H9 (cell line): ENCODE data around the gene CDH18. TPM values are rescaled to one million over a fixed set of nuclear protein-coding genes. Genes with fewer than 3 reads are reported as not detected.

Experiments
- DNase-seq: peaks from one replicate; pipeline ENCODE4 v3.0.0-alpha.2; 2017
- H2AFZ ChIP-seq: one replicate; pipeline ENCODE4 v1.6.1; 2013; ENCODE audit warnings: mild to moderate bottlenecking, low read length, control low read depth, moderate library complexity
- H2AK5ac ChIP-seq: 2 replicates; pipeline ENCODE4 v1.6.1; 2013; ENCODE audit warnings: low read length, control low read depth, mixed read lengths; ENCODE audit not compliant: insufficient read length
- H2BK120ac ChIP-seq: one replicate; pipeline ENCODE4 v1.6.1; 2013; ENCODE audit warnings: low read depth, mild to moderate bottlenecking, low read length, control low read depth, inconsistent platforms; ENCODE audit not compliant: poor library complexity, severe bottlenecking
- H2BK12ac ChIP-seq: 2 replicates; pipeline ENCODE4 v1.6.1; 2013; ENCODE audit warnings: low read length, control low read depth, mixed read lengths, low read depth; ENCODE audit not compliant: insufficient read length
- H2BK15ac ChIP-seq: 2 replicates; pipeline ENCODE4 v1.6.1; 2013; ENCODE audit warnings: low read depth, low read length, control low read depth
- H2BK20ac ChIP-seq: one replicate; pipeline ENCODE4 v1.6.1; 2013; ENCODE audit warnings: low read depth, mild to moderate bottlenecking, low read length, control low read depth, inconsistent platforms; ENCODE audit not compliant: poor library complexity, severe bottlenecking
- H2BK5ac ChIP-seq: 2 replicates; pipeline ENCODE4 v1.6.1; 2013; ENCODE audit warnings: low read length, control low read depth, mixed read lengths; ENCODE audit not compliant: insufficient read length
- H3K14ac ChIP-seq: 2 replicates; pipeline ENCODE4 v1.6.1; 2013; ENCODE audit warnings: low read length, control low read depth; ENCODE audit not compliant: insufficient read depth
- H3K18ac ChIP-seq: 2 replicates; pipeline ENCODE4 v1.6.1; 2013; ENCODE audit warnings: low read depth, mild to moderate bottlenecking, mixed read lengths, low read length, control low read depth; ENCODE audit not compliant: insufficient read length
- H3K23ac ChIP-seq: 2 replicates; pipeline ENCODE4 v1.6.1; 2013; ENCODE audit warnings: low read length, control low read depth, mixed read lengths, low read depth; ENCODE audit not compliant: insufficient read length
- H3K23me2 ChIP-seq: 2 replicates; pipeline ENCODE4 v1.6.1; 2013; ENCODE audit warnings: low read depth, mild to moderate bottlenecking, mixed read lengths, low read length, control low read depth; ENCODE audit not compliant: insufficient read length, poor library complexity, severe bottlenecking
- H3K27ac ChIP-seq: 2 replicates; pipeline ENCODE4 v1.5.1; 2013; ENCODE audit warnings: low read length, control low read depth, mixed read lengths, low read depth; ENCODE audit not compliant: insufficient read length
- H3K27me3 ChIP-seq: 2 replicates; pipeline ENCODE4 v1.6.1; 2013; ENCODE audit warnings: low read length, control low read depth, inconsistent platforms; ENCODE audit not compliant: insufficient read depth
- H3K4ac ChIP-seq: 2 replicates; pipeline ENCODE4 v1.6.1; 2013; ENCODE audit warnings: low read depth, mild to moderate bottlenecking, control low read depth, inconsistent platforms, low read length, moderate library complexity
- H3K4me1 ChIP-seq: 2 replicates; pipeline ENCODE4 v1.6.1; 2013; ENCODE audit warnings: low read length, control low read depth, inconsistent platforms; ENCODE audit not compliant: insufficient read depth
- H3K4me2 ChIP-seq: 2 replicates; pipeline ENCODE4 v1.6.1; 2013; ENCODE audit warnings: low read length, control low read depth, mixed read lengths; ENCODE audit not compliant: insufficient read length, insufficient read depth
- H3K56ac ChIP-seq: 2 replicates; pipeline ENCODE4 v1.6.1; 2013; ENCODE audit warnings: low read depth, mild to moderate bottlenecking, mixed read lengths, low read length, control low read depth; ENCODE audit not compliant: insufficient read length
- H3K79me1 ChIP-seq: 2 replicates; pipeline ENCODE4 v1.6.1; 2013; ENCODE audit warnings: low read depth, mild to moderate bottlenecking, moderate library complexity, low read length, control low read depth, inconsistent platforms; ENCODE audit not compliant: insufficient read depth, poor library complexity, severe bottlenecking
- H3K79me2 ChIP-seq: 2 replicates; pipeline ENCODE4 v1.6.1; 2013; ENCODE audit warnings: low read length, control low read depth, inconsistent platforms; ENCODE audit not compliant: insufficient read depth
- H3K9ac ChIP-seq: 2 replicates; pipeline ENCODE4 v1.6.1; 2013; ENCODE audit warnings: low read length, control low read depth, mixed read lengths; ENCODE audit not compliant: insufficient read length; ENCODE audit errors: extremely low read depth
- H3K9me3 ChIP-seq: one replicate; pipeline ENCODE4 v1.6.1; 2013; ENCODE audit warnings: low read depth, low read length, inconsistent platforms; ENCODE audit not compliant: control insufficient read depth
- H3T11ph ChIP-seq: one replicate; pipeline ENCODE4 v1.6.1; 2013; ENCODE audit warnings: mild to moderate bottlenecking, low read length, control low read depth, inconsistent platforms
- H4K20me1 ChIP-seq: one replicate; pipeline ENCODE4 v1.6.1; 2013; ENCODE audit not compliant: control insufficient read depth, insufficient read length, insufficient read depth
- H4K5ac ChIP-seq: 2 replicates; pipeline ENCODE4 v1.6.1; 2013; ENCODE audit warnings: low read depth, mild to moderate bottlenecking, mixed read lengths, low read length, control low read depth; ENCODE audit not compliant: insufficient read length
- H4K8ac ChIP-seq: replicated peaks from 2 replicates; pipeline ENCODE4 v1.6.1; 2013; ENCODE audit warnings: low read length, control low read depth, mixed read lengths, low read depth; ENCODE audit not compliant: insufficient read length
- H4K91ac ChIP-seq: 2 replicates; pipeline ENCODE4 v1.6.1; 2013; ENCODE audit warnings: low read depth, mild to moderate bottlenecking, moderate library complexity, mixed read lengths, low read length, control low read depth; ENCODE audit not compliant: insufficient read length
- H3K27ac Mint-ChIP-seq, 3 experiments: 2 replicates in 2 of 3; 3 replicates in 1 of 3; pipeline ENCODE4 v1.8.0; 2020 to 2021; ENCODE audit warnings: mixed read lengths in 3 of 3, mild to moderate bottlenecking in 1 of 3, moderate library complexity in 1 of 3
- H3K27me3 Mint-ChIP-seq: 2 replicates; pipeline ENCODE4 v1.8.0; 2021; ENCODE audit warnings: low read depth, mild to moderate bottlenecking, moderate library complexity, mixed read lengths
- H3K36me3 Mint-ChIP-seq, 3 experiments: 2 replicates in 2 of 3; 3 replicates in 1 of 3; pipeline ENCODE4 v1.8.0; 2020 to 2021; ENCODE audit warnings: low read depth in 3 of 3, mixed read lengths in 3 of 3; ENCODE audit not compliant: insufficient read depth in 1 of 3
- H3K4me1 Mint-ChIP-seq, 2 experiments: 2 replicates each; pipeline ENCODE4 v1.8.0; 2020; ENCODE audit warnings: mixed read lengths in 2 of 2
- H3K4me3 Mint-ChIP-seq, 2 experiments: 2 replicates in 1 of 2; 3 replicates in 1 of 2; pipeline ENCODE4 v1.8.0; 2020 to 2021; ENCODE audit warnings: mild to moderate bottlenecking in 2 of 2, mixed read lengths in 2 of 2, moderate library complexity in 1 of 2
- H3K9me3 Mint-ChIP-seq, 2 experiments: 2 replicates in 1 of 2; 3 replicates in 1 of 2; pipeline ENCODE4 v1.8.0; 2020; ENCODE audit warnings: mild to moderate bottlenecking in 2 of 2, mixed read lengths in 2 of 2, moderate library complexity in 1 of 2
- CTCF ChIP-seq: fragments of 200-600 bp; sonication (generic); conservative IDR thresholded peaks from 3 replicates; pipeline ENCODE4 v1.8.0; 2021; ENCODE audit warnings: antibody characterized with exemption, mild to moderate bottlenecking
- whole genome bisulfite sequencing: extraction: QIAGEN DNeasy Blood & Tissue Kit; methylation state at CpG from one replicate; pipeline ENCODE4 v1.1.7; 2013; ENCODE audit warnings: missing lambda C conversion rate, low lambda C conversion rate, mixed read lengths; ENCODE audit not compliant: insufficient read length; ENCODE audit errors: extremely low coverage; 5-methylcytosine and 5-hydroxymethylcytosine counted together
- total RNA-seq: library from RNA; stranded (reverse); gene quantifications from 2 replicates; pipeline ENCODE4 v1.2.1, GENCODE V29; 2021

The CDH18 gene
- total RNA-seq, 1 experiment from 2014 or later = not detected

GRCh38 chr5:19630876-19631275, 357.1 kb downstream of the CDH18 start:
- no peaks in the 10 kb centered on the region for H3K23me2 ChIP-seq
- H2BK15ac ChIP-seq = no peak overlapping the region
- TF ChIP-seq CTCF = no peak
- H3K27me3 ChIP-seq = no peaks in the 10 kb centered on the region
- H2AFZ ChIP-seq = no peak overlapping the region
- H3K9me3 ChIP-seq = no peaks in the 10 kb centered on the region
- no peak overlapping the region for H3K18ac ChIP-seq
- H3K27ac Mint-ChIP-seq = no peak overlapping the region
- no peak overlapping the region for H3K56ac ChIP-seq
- no peak overlapping the region for H4K8ac ChIP-seq
- WGBS = no CpG with 5 or more reads among the region's 2 CpGs
- DNase-seq = no peak
- H3K36me3 Mint-ChIP-seq = no peaks in the 10 kb centered on the region
- H3K27me3 Mint-ChIP-seq = no peaks in the 10 kb centered on the region
- no peak overlapping the region for H3T11ph ChIP-seq
- no peak overlapping the region for H3K9ac ChIP-seq
- H3K79me1 ChIP-seq = no peaks in the 10 kb centered on the region
- no peak overlapping the region for H4K5ac ChIP-seq
- H3K23ac ChIP-seq = no peak overlapping the region
- H3K9me3 Mint-ChIP-seq = no peaks in the 10 kb centered on the region
- no peak overlapping the region for H2BK12ac ChIP-seq
- H2BK20ac ChIP-seq = no peak overlapping the region
- H2AK5ac ChIP-seq = no peak overlapping the region
- no peaks in the 10 kb centered on the region for H3K4me1 Mint-ChIP-seq
- H3K4ac ChIP-seq = no peak overlapping the region
- no peak overlapping the region for H3K14ac ChIP-seq
- no peak overlapping the region for H3K27ac ChIP-seq
- H3K4me2 ChIP-seq = no peak overlapping the region
- H3K4me3 Mint-ChIP-seq = no peak overlapping the region
- no peak overlapping the region for H2BK120ac ChIP-seq
- H3K79me2 ChIP-seq = no peaks in the 10 kb centered on the region
- no peaks in the 10 kb centered on the region for H4K20me1 ChIP-seq
- no peak overlapping the region for H4K91ac ChIP-seq
- H2BK5ac ChIP-seq = no peak overlapping the region
- no peaks in the 10 kb centered on the region for H3K4me1 ChIP-seq
